ENCODE measurements around the gene FAM241A.
"Not testable (repeated sequence)": the region's sequence is repeated elsewhere in the genome, so short reads cannot be mapped to it uniquely, and the experiment has no call there.

FAM241A gene

DNA sequence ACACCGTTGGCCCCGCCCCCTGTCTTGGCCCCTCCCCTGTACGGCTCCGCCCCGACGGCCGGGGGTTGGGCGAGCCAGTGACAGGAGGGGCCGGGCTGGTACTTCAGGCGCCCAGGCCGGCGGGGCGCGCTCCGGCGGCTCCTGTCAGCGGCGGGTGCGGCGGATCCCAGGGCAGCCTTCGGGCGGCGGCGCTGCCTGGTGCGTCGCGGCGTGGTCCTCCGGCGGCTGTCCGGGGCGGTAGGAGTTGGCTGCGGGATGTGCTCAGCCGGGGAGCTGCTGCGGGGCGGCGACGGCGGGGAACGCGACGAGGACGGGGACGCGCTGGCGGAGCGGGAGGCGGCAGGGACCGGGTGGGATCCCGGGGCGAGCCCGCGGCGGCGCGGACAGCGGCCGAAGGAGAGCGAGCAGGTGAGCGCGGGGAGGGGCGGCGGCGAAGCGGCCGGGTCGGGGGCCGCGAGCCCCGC, at the start of gene FAM241A:
Gene FAM241A (plus strand): TSS at position 129 of the 464 bp plus-strand sequence. CDS start 127 bp downstream, at position 256.
- peak; percentile 33 for DNase-seq

- DNase-seq: no peak
Observed at GRCh38 chr4:112098841-112099530, 46.3 kb upstream of the FAM241A start.

DNA sequence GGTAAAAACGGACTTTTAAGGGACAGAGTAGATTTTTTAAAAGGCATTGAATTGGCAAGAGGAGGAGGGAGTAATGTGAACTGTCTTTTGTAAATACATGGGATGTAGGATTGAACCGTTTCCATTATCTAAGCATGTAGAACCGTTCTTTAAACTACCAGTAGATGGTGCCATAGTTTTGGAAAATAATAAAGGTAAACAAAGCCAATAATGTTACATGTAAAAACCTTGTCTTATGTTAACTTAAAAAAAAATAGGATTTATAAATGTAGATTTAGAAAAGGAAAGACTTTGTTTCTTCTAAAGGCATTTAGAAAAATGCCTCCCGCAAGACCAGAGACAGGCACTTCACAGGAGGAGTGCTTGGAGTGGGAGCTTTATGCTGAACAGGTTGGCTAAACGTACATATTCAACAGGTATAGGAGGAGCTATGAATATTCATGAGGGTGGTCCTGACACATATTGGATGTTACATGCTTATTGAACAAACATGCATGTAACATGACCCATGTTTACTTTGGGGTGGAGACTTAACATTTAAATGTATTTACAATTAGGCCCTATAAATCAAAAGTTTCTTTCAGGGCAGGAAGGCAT, 45.5 kb upstream of the FAM241A start:
- DNase-seq: peak; percentile 2

- no peak for DNase-seq
Observed at GRCh38 chr4:112102875-112103370, 42.3 kb upstream of the FAM241A start.

- DNase-seq: no peak
Observed at GRCh38 chr4:112105201-112105969, 39.9 kb upstream of the FAM241A start.

- DNase-seq: no peak
Observed at GRCh38 chr4:112109360-112110058, 35.7 kb upstream of the FAM241A start.

DNA sequence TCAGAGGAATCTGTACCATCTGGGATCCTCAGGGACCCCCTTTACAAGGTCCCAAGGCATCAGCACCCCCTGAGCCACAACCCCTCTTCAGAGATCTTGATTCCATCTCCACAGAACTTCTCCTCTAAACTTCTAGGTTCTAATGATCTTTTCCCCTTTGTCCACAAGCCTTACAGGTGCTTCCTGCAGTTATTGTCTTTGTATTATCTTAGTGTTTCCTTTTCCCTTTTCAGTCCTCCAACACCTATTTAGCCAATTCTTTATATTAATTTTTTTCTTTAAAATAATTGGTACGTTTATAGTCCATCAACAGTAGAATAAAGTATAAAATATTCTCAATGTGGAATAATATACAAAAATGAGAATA, 35.2 kb upstream of the FAM241A start:
- DNase-seq: no peak

DNA sequence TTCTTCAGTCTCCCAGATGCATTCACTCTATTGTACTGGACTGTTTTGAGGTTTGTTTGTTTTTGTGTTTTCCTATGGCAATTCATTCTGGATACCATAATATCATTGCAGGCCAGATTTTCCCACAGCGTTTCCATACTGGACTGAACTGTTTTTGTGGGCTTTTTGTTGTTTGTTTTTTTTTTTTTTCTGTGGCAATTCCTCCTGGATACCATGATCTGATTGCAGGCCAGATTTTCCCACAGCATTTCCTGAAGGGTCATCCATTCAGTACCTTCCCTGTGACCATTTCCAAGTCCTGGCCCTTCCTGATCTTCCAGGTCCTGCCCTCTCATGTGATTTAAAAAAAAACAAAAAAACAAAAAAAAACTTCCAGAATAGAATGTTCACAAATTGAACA, 33.9 kb upstream of the FAM241A start:
- DNase-seq: no peak

GRCh38 chr4:112112095-112112494, 33.2 kb upstream of the FAM241A start:
- DNase-seq: not testable (repeated sequence)

- DNase-seq: no peak
Observed at GRCh38 chr4:112112590-112113170, 32.6 kb upstream of the FAM241A start.

DNA sequence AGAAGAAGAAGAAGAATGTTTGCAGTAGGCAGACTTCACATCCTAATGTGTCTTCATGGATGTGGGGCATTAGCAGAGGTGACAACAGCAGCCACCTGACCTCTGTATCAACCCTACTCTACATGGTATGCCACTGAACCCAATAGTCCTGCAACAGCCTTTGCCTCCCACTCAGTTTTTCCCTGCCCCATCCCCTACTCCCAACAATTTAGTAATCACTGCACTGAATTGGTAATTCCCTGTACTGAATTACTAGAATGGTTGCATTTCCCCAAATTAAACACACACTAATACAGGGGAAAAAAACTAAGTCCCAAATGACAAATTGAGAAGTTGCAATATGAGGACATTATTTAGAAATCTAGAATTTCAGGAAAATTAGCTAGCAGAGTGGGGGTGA, 31.4 kb upstream of the FAM241A start:
- no peak for DNase-seq

DNA sequence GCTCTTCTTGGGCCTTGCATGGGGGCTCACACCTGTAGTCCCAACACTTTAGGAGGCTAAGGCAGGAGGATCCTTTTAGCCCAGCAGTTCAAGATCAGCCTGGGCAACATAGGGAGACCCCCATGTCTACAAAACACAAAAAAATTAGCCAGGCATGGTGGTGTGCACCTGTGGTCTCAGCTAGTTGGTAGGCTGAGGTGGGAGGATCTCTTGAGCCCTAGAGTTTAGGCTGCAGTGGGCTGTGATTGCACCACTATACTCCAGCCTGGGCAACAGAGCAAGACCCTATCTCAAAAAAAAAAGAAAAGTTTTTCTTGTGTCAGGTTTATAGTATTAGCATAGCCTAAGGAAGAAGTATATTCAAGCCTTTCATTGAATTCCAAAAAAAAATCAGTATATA, 30.8 kb upstream of the FAM241A start:
- DNase-seq: no peak

DNA sequence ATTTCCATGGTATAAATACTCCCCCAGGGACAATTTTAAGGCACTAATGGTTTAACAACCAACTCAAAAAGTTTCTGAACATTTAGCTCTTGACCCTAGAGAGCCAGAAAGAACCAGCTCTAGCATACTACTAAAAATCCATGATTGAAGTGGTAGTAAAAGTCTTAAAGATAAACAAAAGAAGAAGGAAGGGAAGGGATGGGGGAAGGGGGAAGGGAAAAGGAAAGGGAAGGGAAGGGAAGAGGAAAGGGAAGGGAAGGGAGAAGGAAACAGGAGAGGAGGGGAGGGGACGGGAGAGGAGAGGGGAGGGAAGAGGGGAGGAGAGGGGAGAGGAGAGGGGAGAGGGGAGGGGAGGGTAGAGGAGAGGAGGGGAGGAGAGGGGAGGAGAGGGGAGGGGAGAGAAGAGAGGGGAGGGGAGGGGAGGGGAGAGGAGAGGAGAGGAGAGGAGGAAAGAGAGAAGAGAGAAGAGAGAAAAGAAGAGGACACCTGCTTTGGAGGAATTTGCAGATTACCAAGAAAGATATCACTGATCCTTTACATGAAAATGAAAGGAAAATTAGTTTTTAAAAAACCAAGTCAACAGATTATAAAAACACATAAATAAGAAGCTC, 26.4 kb upstream of the FAM241A start:
- DNase-seq: no peak

DNA sequence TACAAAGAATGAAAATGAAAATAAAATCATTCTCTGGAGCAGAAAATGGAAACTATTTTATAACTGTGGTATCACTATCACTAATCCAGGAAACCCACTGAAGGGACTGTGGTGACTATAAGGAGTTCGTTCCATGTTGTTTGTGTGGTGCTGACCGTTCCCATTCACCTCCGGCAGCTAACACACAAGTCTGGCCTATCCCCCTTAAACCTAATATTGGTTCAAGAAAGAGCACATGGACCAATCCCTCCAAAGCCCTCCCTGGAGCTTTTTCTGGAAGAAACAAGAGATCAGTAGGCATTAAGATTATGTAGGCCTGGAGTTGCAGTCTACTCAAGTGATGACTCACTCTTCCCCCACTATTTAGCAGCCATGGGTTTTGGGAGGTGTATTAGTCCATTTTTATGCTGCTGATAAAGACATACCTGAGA, 25.9 kb upstream of the FAM241A start:
- no peak for DNase-seq

- no peak for DNase-seq
Observed at GRCh38 chr4:112120021-112120420, 25.2 kb upstream of the FAM241A start.

GRCh38 chr4:112125416-112125815, 19.8 kb upstream of the FAM241A start:
- DNase-seq: no peak

DNA sequence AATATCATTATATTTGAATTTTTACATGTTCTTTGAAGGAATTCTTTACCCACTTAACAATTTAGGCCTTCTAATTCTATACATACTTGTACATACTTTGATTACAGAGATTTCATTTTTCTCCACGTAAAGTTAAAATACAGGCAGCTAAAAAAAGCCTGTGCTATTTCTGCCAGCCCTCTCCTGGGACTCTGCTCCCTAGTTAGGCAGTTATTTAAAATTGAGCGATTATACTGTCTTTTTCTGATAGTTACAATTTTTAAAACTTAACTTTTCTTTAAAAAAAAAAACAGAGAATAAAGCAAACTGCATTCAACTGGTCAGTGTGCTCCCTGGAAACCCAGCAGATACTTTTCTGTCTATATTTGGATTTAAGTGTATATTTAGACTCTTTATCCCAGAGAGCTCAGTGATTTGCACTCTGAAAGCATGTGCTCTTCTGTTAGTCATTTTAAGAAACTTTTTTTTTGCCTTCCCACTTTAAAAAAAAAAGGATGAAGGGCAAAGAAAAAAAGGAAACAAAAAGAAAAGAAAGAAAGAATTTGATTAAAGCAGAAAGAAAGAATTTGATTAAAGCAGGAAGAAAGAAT, 18.1 kb upstream of the FAM241A start:
- no peak for DNase-seq

DNA sequence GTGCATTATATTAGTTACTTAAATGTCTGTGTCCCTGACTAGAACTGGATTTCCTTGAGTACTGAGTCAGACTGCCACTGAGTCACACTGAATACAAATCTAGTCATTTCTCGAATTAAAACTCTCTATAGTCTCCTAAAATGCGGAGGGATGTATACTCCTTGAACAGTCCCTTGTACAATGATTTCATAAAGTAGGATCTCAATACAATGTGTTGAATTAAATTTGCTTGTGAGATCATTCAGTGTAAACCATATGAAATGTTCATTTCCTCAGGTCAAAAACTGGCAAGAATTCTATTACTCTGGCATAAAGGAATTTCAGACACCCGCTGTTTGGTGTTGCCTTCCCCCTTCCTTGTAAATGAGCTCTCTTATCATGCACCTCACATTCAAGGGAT, 17.5 kb upstream of the FAM241A start:
- no peak for DNase-seq

GRCh38 chr4:112128452-112128851, 16.8 kb upstream of the FAM241A start:
- no peak for DNase-seq

DNA sequence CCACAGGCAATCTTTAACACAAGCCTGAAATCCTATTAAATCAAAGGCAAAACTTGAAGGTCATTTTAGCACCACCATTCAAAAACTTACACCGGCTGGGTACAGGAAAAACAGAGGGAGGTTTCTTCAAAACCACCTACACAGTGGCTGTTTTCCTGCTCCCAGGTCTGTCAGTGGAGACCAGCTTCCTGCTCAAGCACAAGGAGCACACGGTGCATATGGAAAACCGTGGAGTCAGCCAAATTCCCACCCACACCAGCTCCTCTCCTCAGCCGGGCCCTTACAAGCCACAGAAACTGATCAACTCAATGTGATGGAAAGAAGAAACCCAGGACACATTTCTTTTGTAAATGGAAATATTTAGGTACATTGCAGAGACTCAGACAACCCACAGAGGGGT, 14.3 kb upstream of the FAM241A start:
- DNase-seq: no peak

GRCh38 chr4:112136551-112136950, 8.7 kb upstream of the FAM241A start:
- no peak for DNase-seq

DNA sequence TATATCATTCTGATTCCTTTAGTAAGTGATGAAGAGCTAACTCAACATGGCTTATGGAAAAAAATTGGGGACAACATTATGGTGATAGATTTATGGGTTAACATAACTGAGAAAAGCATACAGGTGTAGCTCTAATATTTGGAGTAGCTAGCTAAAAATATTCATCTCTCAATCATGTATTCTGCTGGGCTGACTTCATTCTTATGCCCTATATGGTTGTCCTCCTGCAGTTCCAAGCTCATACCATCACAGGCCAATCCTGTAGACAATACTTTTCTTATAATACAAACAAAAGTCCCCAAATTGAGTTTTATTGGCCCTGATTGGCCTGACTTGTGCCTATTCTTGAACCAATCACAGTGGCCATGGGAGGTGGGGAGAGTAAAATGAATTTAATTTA, 6.7 kb upstream of the FAM241A start:
- DNase-seq: no peak
